Activated gamma-delta T cell treated with Interleukin-2 at 50 U/mL for 16 hours (primary cell): Measurements from ENCODE around the gene OPRL1.

Experiments used
- DNase-seq: peaks from one replicate; pipeline ENCODE4 v3.0.0-alpha.2; 2020

The OPRL1 gene

DNA sequence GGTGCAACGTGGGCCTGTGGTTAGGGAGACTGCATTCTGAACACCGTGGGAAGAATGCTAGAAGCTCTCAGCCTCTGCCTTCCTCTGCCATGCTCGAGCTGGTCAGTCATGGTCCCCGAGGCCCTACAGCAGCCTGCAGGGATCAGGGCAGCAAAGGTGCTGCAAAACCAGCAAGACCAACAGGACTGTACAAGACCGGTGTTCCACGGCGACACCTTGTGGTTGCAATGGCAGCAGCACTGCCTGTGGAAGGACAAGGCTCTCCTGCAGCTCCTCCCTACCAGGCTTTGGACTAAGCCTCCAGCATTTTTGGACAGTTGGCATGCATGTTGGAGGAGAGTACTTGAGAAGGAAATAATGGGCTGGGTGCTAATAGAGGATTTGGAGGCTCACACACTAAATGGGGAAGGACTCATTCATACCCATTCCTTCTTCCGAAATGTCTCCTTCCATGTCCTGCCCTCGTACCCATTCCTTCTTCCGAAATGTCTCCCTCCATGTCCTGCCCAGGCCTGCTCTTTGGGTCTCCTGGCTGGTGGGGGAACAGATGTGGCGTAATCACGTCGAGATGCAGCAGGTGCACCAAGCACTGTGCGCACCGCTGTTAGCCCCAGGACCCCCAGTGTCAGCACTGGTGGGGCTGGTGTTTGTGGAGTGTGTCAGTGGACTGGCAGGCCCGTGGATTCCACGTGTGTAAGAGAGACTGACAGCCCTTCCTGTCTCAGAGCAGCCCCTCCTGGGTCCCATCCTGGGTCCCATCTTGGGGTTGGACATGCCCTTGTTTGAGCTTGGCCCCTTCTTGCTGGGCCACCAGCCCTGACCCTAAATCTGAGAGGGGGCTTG lies 65.8 kb downstream of the OPRL1 start:
- no peak for DNase-seq

DNA sequence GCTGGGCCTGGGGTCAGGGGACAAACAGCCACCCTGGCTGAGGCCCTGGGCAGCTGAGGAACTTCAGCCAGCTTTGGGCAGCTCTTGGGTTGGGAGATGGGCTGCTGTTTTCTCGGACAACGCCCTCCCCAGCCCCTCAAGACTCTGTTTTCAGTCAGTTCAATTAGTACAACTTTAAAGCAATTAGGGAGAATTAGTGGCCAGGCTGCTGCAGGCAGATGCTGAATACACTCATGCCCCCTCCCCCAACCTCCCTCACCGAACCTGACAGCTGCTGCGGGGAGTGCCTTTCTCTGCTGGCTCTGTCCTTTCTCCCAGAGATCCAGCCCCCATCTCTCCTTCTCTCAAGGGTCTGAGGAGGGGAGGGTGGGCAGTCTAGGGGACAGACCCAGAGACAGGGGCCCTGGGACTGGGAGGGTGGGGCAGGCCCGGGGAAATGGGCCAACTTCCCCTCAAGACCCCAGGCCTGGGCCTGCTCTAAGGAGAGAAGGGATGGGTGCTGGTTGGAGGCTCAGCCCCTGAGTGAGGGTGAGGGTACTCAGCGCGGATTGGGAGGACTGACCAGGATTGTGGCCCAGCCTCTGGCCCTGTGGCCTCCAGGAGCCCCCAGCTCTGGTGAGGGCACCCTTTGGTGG lies 66.5 kb downstream of the OPRL1 start:
- no peak for DNase-seq

DNA sequence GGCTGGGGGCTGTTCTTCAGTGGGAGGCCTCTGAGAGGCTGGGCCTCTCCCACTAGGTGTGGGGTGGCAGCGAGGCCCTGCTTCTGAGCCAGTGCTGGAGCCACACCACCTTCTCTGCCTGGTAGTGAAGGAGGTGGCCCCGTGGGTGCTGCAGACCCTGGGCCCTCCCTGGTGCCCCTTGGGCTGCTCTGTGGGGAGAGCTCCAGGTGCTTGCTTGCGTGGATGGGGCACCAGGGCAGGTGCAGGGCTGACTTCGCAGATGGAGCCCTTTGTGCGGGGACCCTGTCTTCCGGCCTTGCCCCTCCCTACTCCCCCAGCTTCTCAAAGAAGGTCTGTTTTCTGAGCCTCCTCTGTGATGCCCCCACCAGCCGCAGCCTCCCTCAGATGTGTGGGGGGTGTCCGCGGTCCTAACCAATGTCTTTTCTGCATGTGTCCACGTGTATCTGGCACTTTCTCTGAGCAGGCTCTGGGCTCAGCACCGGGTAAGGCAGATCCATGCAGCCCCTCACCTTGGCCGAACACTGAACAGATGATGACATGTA lies 67.1 kb downstream of the OPRL1 start:
- DNase-seq: no peak

DNA sequence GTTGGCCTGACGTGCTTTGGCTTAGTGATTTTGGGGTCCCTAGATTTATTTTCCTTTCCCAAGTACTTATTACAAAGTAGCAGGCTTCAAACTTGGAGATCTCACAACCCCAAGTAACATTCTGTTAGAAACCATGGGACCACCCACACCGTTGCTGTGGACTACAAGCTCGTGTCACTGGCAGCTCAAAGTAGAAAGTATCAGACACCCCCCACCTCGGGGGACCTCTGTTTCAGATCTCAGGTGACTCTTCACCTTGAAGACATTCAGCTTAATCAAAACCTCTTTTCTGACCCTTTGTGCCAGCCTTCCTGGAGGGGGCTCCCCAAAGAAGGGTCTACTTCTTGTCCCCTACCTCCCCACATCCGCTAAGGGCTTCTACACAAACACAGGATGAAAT lies 68.7 kb downstream of the OPRL1 start:
- no peak for DNase-seq

DNA sequence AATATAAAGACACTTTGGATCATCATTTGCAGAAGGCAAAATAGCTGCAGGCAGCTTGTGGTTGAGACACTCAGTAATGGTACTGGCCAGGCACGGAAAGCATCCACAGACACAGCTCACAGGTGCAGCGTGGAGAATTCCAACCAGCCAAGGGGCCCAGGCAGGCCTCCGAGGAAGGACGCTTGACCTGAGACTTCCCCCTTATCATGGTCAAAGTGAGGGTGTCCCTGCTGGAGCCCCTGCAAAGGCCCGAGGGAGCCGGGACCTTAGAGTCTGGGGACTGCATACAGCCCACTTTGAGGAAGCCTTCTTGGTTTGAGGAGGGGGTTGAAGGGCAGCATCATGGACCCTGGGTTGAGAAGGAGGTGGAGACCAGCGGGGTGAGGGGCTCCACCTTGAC lies 69.3 kb downstream of the OPRL1 start:
- no peak for DNase-seq

DNA sequence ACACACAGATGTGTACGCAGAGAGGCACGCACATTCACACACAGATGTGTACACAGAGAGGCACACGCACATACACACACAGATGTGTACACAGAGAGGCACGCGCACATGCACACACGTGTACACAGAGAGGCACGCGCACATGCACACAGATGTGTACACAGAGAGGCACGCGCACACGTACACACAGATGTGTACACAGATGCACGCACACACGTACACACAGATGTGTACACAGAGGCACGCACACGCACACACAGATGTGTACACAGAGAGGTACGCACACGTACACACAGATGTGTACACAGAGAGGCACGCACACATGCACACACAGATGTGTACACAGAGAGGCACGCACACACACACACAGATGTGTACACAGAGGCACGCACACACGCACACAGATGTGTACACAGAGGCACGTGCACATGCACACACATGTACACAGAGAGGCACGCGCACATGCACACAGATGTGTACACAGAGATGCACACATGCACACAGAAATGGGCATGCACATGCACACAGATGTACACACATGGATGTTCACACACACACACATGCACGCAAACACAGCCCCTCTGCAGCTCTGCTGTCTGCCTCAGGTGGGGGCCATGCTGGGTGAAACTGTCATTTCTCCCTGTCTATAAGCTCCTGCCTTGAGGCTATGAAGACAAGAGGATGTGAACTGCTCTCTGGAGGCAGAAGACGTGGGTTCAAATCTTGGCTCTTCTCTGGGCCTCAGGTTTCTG lies 70.1 kb downstream of the OPRL1 start:
- no peak for DNase-seq
